ENCODE measurements around the gene TPP2. TPM values are rescaled to one million over a fixed set of nuclear protein-coding genes. Genes with fewer than 3 reads are reported as not detected.
A peak's percentile ranks its signal among the peaks of the same experiment; 100 is the strongest.

Gene TPP2
- total and polyA plus RNA-seq, 9 of the 15 experiments (the other 6 are each of a cell fraction or from before 2014, with no cell fraction given): 18.8 to 87.7 (median 55.9) TPM

DNA sequence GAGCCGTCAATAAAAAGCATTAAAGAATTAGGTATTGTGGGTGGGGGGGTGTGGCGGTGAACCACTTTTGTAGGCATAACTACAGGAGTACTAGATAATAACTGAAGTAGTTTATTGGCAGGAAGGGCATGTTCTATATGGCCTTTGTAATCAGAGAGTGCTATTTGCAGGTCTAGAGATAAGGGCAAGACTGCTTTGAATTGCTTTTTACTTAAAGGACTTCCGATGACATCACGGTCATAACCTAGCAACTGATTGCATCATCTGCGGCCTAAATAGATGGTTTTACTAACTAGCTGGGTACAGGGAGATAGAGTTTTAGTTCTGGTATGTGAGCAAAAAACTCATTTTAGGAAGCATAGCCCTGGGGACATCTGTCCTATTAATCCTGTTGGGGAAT, 73.3 kb downstream of the TPP2 start:
- no TSS peak for BruUV-seq (replicated peaks)
- WGBS (ENCODE audit: insufficient coverage, low coverage, missing lambda C conversion rate): 7% methylated on average over 5 of the region's 5 CpGs
- Histone ChIP-seq H3K27ac (ENCODE audit: extremely low read depth, low read depth, low read length) (no peak overlapping the region; the same call in 2 of the 3 replicates), H3K4me2 (ENCODE audit: insufficient read depth, low read length) (no peak overlapping the region), H2AFZ (ENCODE audit: low read depth, low read length) (no peak overlapping the region), H3K4me3 (no peak overlapping the region), H3K9ac (ENCODE audit: insufficient read depth in 1 of 2, low read depth in 2 of 2, low read length in 2 of 2) (no peak overlapping the region), H3K27me3 (ENCODE audit: control insufficient read depth in 2 of 2, insufficient read depth in 2 of 2, low read length in 2 of 2) (no peaks in the 10 kb centered on the region), H3K79me2 (ENCODE audit: control insufficient read depth, insufficient read depth, low read length) (no peaks in the 10 kb centered on the region), H3K9me3 (replicated peaks; ENCODE audit: control insufficient read depth, insufficient read depth, low read depth, low read length) (no peaks in the 10 kb centered on the region; the same call in 1 of the 2 replicates), H3K36me3 (ENCODE audit: control insufficient read depth, insufficient read depth, low read length) (peaks cover 72% of the 10 kb centered on the region), H3K9me1 (ENCODE audit: control insufficient read depth, insufficient read depth, low read length) (no peaks in the 10 kb centered on the region), H4K20me1 (replicated peaks; ENCODE audit: control insufficient read depth, insufficient read depth, low read length) (no peaks in the 10 kb centered on the region), H3K4me1 (replicated peaks in 1 of 2; ENCODE audit: control insufficient read depth in 2 of 2, insufficient read depth in 2 of 2, low read length in 2 of 2) (peaks cover 0 to 6% of the 10 kb centered on the region in 2 experiments; a peak in 3 of 5 replicates)
- CTCF ChIA-PET (ENCODE audit: low intra/inter-chr PET ratio): interaction anchor here (0.7 kb wide), 1 partner anchor 22 kb away, joined by 3 read pairs; no protein-coding TSS in a partner anchor
- DNase-seq (ENCODE audit: extremely low read depth in 1 of 4, low spot score in 3 of 4) (peak in 1 of 4 experiments; percentile 38), ATAC-seq (peak; percentile 91), FAIRE-seq (no peak)
- POLR2A ChIA-PET: no interaction called here
- intact Hi-C loops (cut with micrococcal nuclease) (no loop called here), in situ Hi-C loops (cut with MboI) (no loop called here)
- TF ChIP-seq NBN (IDR thresholded peaks at IDR 0.05; ENCODE audit: low read depth) (0 out of 2 replicates have a peak, but pooled peaks have one; percentile 21), MTA3 (IDR thresholded peaks at IDR 0.05; ENCODE audit: borderline replicate concordance) (no peak), SETDB1 (IDR thresholded peaks at IDR 0.05; ENCODE audit: low read length) (no peak), RBM34 (IDR thresholded peaks at IDR 0.05; ENCODE audit: borderline replicate concordance, insufficient read depth, low read length) (no peak), CEBPB (tag; IDR thresholded peaks at IDR 0.05) (peak; percentile 83), CEBPG (CRISPR knock-in tag; IDR thresholded peaks at IDR 0.05) (peak; percentile 61; the same call in 1 of the 2 replicates), CEBPG (tag; conservative IDR thresholded peaks at IDR 0.05 in 1 of 2, IDR thresholded peaks at IDR 0.05 in 1 of 2) (peak; percentile 47 to 94), SMARCE1 (IDR thresholded peaks at IDR 0.05) (0 out of 2 replicates have a peak, but pooled peaks have one; percentile 11), EP400 (IDR thresholded peaks at IDR 0.05) (peak; percentile 24; the same call in 1 of the 2 replicates)
- TF ChIP-seq, protein P1, sequence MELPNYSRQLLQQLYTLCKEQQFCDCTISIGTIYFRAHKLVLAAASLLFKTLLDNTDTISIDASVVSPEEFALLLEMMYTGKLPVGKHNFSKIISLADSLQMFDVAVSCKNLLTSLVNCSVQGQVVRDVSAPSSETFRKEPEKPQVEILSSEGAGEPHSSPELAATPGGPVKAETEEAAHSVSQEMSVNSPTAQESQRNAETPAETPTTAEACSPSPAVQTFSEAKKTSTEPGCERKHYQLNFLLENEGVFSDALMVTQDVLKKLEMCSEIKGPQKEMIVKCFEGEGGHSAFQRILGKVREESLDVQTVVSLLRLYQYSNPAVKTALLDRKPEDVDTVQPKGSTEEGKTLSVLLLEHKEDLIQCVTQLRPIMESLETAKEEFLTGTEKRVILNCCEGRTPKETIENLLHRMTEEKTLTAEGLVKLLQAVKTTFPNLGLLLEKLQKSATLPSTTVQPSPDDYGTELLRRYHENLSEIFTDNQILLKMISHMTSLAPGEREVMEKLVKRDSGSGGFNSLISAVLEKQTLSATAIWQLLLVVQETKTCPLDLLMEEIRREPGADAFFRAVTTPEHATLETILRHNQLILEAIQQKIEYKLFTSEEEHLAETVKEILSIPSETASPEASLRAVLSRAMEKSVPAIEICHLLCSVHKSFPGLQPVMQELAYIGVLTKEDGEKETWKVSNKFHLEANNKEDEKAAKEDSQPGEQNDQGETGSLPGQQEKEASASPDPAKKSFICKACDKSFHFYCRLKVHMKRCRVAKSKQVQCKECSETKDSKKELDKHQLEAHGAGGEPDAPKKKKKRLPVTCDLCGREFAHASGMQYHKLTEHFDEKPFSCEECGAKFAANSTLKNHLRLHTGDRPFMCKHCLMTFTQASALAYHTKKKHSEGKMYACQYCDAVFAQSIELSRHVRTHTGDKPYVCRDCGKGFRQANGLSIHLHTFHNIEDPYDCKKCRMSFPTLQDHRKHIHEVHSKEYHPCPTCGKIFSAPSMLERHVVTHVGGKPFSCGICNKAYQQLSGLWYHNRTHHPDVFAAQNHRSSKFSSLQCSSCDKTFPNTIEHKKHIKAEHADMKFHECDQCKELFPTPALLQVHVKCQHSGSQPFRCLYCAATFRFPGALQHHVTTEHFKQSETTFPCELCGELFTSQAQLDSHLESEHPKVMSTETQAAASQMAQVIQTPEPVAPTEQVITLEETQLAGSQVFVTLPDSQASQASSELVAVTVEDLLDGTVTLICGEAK (IDR thresholded peaks at IDR 0.05): 0 out of 2 replicates have a peak, but pooled peaks have one; percentile 11
- TF ChIP-seq, protein P1 (CRISPR knock-in tag; IDR thresholded peaks at IDR 0.05): no peak
- TF ChIP-seq, protein P2, sequence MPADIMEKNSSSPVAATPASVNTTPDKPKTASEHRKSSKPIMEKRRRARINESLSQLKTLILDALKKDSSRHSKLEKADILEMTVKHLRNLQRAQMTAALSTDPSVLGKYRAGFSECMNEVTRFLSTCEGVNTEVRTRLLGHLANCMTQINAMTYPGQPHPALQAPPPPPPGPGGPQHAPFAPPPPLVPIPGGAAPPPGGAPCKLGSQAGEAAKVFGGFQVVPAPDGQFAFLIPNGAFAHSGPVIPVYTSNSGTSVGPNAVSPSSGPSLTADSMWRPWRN (IDR thresholded peaks at IDR 0.05; ENCODE audit: low read depth): peak; percentile 86

Measured in K562 (cell line).